ENCODE data around the gene HNRNPM. TPM values are rescaled to one million over a fixed set of nuclear protein-coding genes. Genes with fewer than 3 reads are reported as not detected.

HNRNPM gene
- total and polyA plus RNA-seq, 2 experiments from 2014 or later, result 79.1 to 246 TPM

- Histone ChIP-seq H3K4me3 (no peak overlapping the region), H3K27ac (no peak overlapping the region), H3K27me3 (no peaks in the 10 kb centered on the region), H3K9me3 (ENCODE audit: low read depth) (no peaks in the 10 kb centered on the region), H3K36me3 (no peaks in the 10 kb centered on the region), H3K4me1 (ENCODE audit: low read depth) (peaks cover 6% of the 10 kb centered on the region)
- no peak for DNase-seq (ENCODE audit: low read depth in 1 of 2, low spot score in 1 of 2)
- TF ChIP-seq CTCF (IDR thresholded peaks at IDR 0.05; ENCODE audit: low read depth, low read length), result no peak
Measured at GRCh38 chr19:8498295-8498694, 53.5 kb downstream of the HNRNPM start.

DNA sequence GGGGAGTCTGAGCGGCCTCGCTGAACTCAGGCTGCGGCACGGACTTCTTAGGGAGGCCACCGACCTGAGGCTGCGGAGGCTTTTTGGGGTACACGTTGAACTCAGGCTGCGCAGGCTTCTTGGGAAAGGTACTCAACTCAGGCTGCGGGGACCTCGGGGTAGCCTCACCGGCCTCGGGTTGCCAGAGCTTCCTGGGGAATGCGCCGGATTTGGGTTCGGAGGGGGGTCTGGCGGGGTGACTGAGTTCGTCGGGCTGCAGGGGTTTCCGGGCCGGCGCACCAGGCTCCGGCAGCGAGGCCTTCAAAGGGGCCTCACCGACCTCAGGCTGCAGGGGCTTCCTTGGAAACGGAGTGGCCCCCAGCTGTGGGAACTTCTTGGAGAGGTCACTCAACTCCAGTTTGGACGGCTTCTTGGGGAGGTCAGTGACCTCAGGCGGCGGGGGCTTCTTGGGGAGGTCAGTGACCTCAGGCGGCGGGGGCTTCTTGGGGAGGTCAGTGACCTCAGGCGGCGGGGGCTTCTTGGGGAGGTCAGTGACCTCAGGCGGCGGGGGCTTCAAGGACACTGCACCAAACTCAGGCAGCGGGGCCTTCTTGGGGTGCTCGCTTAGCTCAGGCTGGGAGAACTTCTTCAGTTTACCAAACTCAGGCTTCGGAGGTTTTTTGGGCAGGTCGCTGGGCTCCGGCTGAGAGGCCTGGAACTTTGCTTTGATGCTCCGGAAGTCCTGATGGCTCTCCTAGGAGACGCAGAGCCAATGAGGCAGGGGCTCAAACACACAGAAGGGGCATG lies 54.5 kb downstream of the HNRNPM start:
- no peaks in the 10 kb centered on the region for H3K9me3 ChIP-seq (ENCODE audit: low read depth)
- H3K27me3 ChIP-seq, result no peaks in the 10 kb centered on the region
- no peak overlapping the region for H3K27ac ChIP-seq
- DNase-seq (ENCODE audit: low read depth in 1 of 2, low spot score in 1 of 2), result no peak
- H3K4me1 ChIP-seq (ENCODE audit: low read depth), result peaks cover 6% of the 10 kb centered on the region
- H3K4me3 ChIP-seq, result no peak overlapping the region
- no peak for TF ChIP-seq CTCF (IDR thresholded peaks at IDR 0.05; ENCODE audit: low read depth, low read length)
- H3K36me3 ChIP-seq, result no peaks in the 10 kb centered on the region

- H3K27ac ChIP-seq, result no peak overlapping the region
- no peaks in the 10 kb centered on the region for H3K27me3 ChIP-seq
- H3K36me3 ChIP-seq, result no peaks in the 10 kb centered on the region
- no peaks in the 10 kb centered on the region for H3K9me3 ChIP-seq (ENCODE audit: low read depth)
- DNase-seq (ENCODE audit: low read depth in 1 of 2, low spot score in 1 of 2), result peak in 1 of 2 donors; percentile 29
- no peak overlapping the region for H3K4me3 ChIP-seq
- TF ChIP-seq CTCF (IDR thresholded peaks at IDR 0.05; ENCODE audit: low read depth, low read length), result no peak
- H3K4me1 ChIP-seq (ENCODE audit: low read depth), result peaks cover 6% of the 10 kb centered on the region
Measured at GRCh38 chr19:8500158-8500557, 55.4 kb downstream of the HNRNPM start.

GRCh38 chr19:8501516-8501915 lies 56.7 kb downstream of the HNRNPM start:
- no peak overlapping the region for H3K27ac ChIP-seq
- no peaks in the 10 kb centered on the region for H3K36me3 ChIP-seq
- TF ChIP-seq CTCF (IDR thresholded peaks at IDR 0.05; ENCODE audit: low read depth, low read length), result no peak
- no peak for DNase-seq (ENCODE audit: low read depth in 1 of 2, low spot score in 1 of 2)
- no peaks in the 10 kb centered on the region for H3K9me3 ChIP-seq (ENCODE audit: low read depth)
- no peak overlapping the region for H3K4me3 ChIP-seq
- H3K4me1 ChIP-seq (ENCODE audit: low read depth), result peaks cover 6% of the 10 kb centered on the region
- H3K27me3 ChIP-seq, result no peaks in the 10 kb centered on the region

DNA sequence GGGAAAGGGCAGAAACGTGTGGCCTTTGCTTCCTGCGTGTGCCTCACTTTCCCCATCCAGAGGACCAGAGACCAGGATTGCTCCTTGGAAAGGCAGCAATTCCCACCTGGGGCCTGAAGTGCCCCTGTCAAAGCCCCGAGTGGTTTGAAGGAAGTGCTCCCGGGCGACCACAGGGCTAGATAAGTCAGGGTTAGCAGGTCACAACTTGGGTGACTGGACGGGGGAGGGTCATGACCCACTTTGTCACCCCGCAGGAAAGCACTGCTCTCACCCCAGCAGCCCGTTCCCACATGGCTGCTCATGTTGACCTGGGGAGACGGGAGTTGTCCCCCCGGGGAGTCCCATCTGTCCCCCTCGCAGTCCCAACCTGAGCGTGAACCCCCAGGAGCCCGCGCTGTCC lies 57.2 kb downstream of the HNRNPM start:
- H3K4me3 ChIP-seq, result no peak overlapping the region
- H3K27ac ChIP-seq, result no peak overlapping the region
- H3K4me1 ChIP-seq (ENCODE audit: low read depth), result peaks cover 6% of the 10 kb centered on the region
- no peak for DNase-seq (ENCODE audit: low read depth in 1 of 2, low spot score in 1 of 2)
- TF ChIP-seq CTCF (IDR thresholded peaks at IDR 0.05; ENCODE audit: low read depth, low read length), result no peak
- no peaks in the 10 kb centered on the region for H3K9me3 ChIP-seq (ENCODE audit: low read depth)
- H3K27me3 ChIP-seq, result no peaks in the 10 kb centered on the region
- no peaks in the 10 kb centered on the region for H3K36me3 ChIP-seq
